Thyroid gland (tissue), 4 donors: Measurements from ENCODE around the gene TMEM117. TPM values are rescaled to one million over a fixed set of nuclear protein-coding genes. Genes with fewer than 3 reads are reported as not detected.

Experiments used
- DNase-seq, 2 donors: peaks; one replicate each; pipeline ENCODE4 v3.0.0-alpha.2; 2019
- H3K27ac ChIP-seq, 3 donors: fragments of 200-600 bp; sonication (generic); 1 replicate in 2 of 3; 2 replicates in 1 of 3; pipeline ENCODE4 v1.5.1; 2016 to 2019; ENCODE audit warnings: mild to moderate bottlenecking in 1 of 3, moderate library complexity in 1 of 3
- H3K27me3 ChIP-seq: fragments of 200-600 bp; sonication (generic); one replicate; pipeline ENCODE4 v1.5.1; 2019
- H3K36me3 ChIP-seq, 2 donors: fragments of 200-600 bp; sonication (generic); one replicate each; pipeline ENCODE4 v1.5.1; 2016 to 2019
- H3K4me1 ChIP-seq, 2 donors: fragments of 200-600 bp; sonication (generic); one replicate each; pipeline ENCODE4 v1.5.1; 2017 to 2019
- H3K4me3 ChIP-seq, 3 donors: fragments of 200-600 bp; sonication (generic); replicated peaks in 1 of 3; 1 replicate in 2 of 3; 2 replicates in 1 of 3; pipeline ENCODE4 v1.5.1; 2016; ENCODE audit warnings: mild to moderate bottlenecking in 1 of 3
- H3K9me3 ChIP-seq: fragments of 200-600 bp; sonication (generic); one replicate; pipeline ENCODE4 v1.5.1; 2017
- CTCF ChIP-seq, 6 experiments: fragments of 200-600 bp in 3 of 6; fragments of 450-650 bp in 3 of 6; sonication (generic) in 3 of 6; IDR thresholded peaks; one replicate each; pipeline ENCODE4 v1.5.1; 2016 to 2019; ENCODE audit warnings: antibody characterized with exemption in 6 of 6, mild to moderate bottlenecking in 2 of 6, inconsistent platforms in 1 of 6, moderate library complexity in 1 of 6
- POLR2A ChIP-seq, 2 donors: fragments of 450-650 bp; IDR thresholded peaks; one replicate each; pipeline ENCODE4 v1.6.1; 2017; ENCODE audit warnings: antibody characterized with exemption in 2 of 2, mild to moderate bottlenecking in 2 of 2, moderate library complexity in 1 of 2
- WGBS, 2 donors: methylation state at CpG; one replicate each; pipeline ENCODE4 v1.1.5; 2017; 5-methylcytosine and 5-hydroxymethylcytosine counted together
- intact Hi-C: fragments of 100-400 bp; cut with DNase I; formaldehyde crosslinking; loops from one replicate; pipeline ENCODE4 v1.15.1; 2023
- total RNA-seq, 4 donors: library from RNA; depleted of rRNA; stranded (reverse); fragments of >200 nt; gene quantifications; one replicate each; pipeline ENCODE4 v1.2.3, GENCODE V29; 2016

Gene TMEM117
- total RNA-seq, 4 donors from 2014 or later, result 18.9 to 32.4 (median 24.7) TPM

DNA sequence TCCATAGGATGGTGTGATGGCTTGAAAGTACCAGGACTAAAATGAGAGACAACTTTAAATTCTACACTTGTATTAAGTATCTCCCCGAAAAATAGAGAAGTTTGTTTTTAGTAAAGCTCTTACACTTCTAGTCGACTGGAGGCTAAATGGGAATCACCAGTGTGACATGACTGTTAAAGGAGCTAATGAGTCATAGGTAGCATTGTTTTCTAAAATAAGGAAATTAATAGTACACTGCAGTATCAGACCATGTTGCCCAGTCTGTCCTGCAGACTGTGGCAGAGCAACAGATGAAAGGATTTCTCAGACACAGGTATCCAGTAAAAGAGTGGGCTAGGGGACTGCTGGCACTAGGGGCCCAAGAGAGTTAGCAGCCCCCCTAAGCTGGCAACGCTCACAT is 140.1 kb downstream of the TMEM117 start:
- TF ChIP-seq CTCF (IDR thresholded peaks at IDR 0.05) (no peak), POLR2A (IDR thresholded peaks at IDR 0.05) (no peak)
- H3K27me3 ChIP-seq, result no peaks in the 10 kb centered on the region
- H3K36me3 ChIP-seq, result no peaks in the 10 kb centered on the region
- 83 to 92% methylated on average over 3 of the region's 3 CpGs for WGBS, 2 donors
- H3K4me3 ChIP-seq, result no peak overlapping the region
- H3K9me3 ChIP-seq, result no peaks in the 10 kb centered on the region
- intact Hi-C loops, result no loop called here
- no peak for DNase-seq
- no peak overlapping the region for H3K27ac ChIP-seq
- peaks cover 19% of the 10 kb centered on the region in 2 donors for H3K4me1 ChIP-seq

DNA sequence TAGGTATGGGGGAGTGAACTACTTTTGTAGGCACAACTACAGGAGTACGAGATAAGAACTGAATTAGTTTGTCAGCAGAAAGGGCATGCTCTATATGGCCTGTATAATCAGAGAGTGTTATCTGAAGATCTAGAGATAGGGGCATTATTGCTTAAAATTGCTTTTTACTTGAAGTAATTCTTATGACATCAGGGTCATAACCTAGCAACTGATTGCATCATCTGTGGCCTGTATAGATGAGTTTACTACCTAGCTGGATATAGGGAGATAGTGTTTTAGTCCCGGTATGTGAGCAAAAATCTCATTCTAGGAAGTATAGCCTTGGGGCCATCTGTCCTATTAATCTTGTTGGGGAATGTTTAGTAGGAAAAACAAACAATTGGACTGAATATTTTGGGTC is 142.7 kb downstream of the TMEM117 start:
- DNase-seq, result no peak
- no peaks in the 10 kb centered on the region for H3K36me3 ChIP-seq
- no peaks in the 10 kb centered on the region for H3K9me3 ChIP-seq
- no peaks in the 10 kb centered on the region for H3K27me3 ChIP-seq
- no peak overlapping the region for H3K4me3 ChIP-seq
- H3K27ac ChIP-seq, result no peak overlapping the region
- peaks cover 7 to 9% of the 10 kb centered on the region in 2 donors for H3K4me1 ChIP-seq
- intact Hi-C loops, result no loop called here
- TF ChIP-seq POLR2A (IDR thresholded peaks at IDR 0.05), result no peak
- no peak for TF ChIP-seq CTCF (IDR thresholded peaks at IDR 0.05)
- WGBS, 2 donors, result 94 to 96% methylated on average over 2 of the region's 2 CpGs

GRCh38 chr12:43979450-43979849 is 143.6 kb downstream of the TMEM117 start:
- 95 to 96% methylated on average over 3 of the region's 3 CpGs for WGBS, 2 donors
- H3K27me3 ChIP-seq, result no peaks in the 10 kb centered on the region

DNA sequence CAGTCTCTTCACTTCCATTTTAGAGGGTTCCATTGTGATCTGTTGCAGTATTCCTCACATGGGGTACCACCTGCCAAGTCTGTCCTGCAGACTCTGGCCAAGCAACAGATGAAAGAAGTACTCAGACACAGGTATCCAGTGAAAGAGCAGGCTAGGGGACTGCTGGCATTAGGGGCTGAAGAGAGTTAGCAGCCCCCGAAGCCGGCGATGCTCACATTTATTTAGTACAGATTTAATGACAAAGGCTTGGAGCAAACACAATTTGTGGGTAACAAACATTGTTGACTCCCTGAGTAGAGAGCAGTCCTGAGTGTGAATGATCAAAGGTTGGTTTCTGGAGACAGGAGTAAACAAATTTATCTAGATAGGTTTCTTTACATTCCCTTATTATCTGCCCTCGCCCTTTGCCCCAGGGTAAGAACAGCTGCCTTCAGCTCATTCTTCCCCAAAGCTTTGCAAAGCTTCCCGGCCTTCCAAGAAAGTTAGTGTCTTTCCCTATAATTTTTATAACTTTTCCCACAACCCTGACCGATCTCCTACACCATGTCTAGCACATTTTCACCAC is 144.8 kb downstream of the TMEM117 start:
- no peak for DNase-seq
- Histone ChIP-seq H3K27ac (no peak overlapping the region), H3K4me1 (peaks cover 6 to 10% of the 10 kb centered on the region in 2 donors), H3K4me3 (no peak overlapping the region), H3K36me3 (no peaks in the 10 kb centered on the region), H3K27me3 (no peaks in the 10 kb centered on the region), H3K9me3 (no peaks in the 10 kb centered on the region)
- 96 to 97% methylated on average over 6 of the region's 6 CpGs for WGBS, 2 donors
- TF ChIP-seq POLR2A (IDR thresholded peaks at IDR 0.05) (no peak), CTCF (IDR thresholded peaks at IDR 0.05) (no peak)
- intact Hi-C loops, result no loop called here

More at GRCh38 chr12:43979450-43979849, 143.6 kb downstream of the TMEM117 start:
- intact Hi-C loops, result no loop called here
- no peaks in the 10 kb centered on the region for H3K36me3 ChIP-seq
- peaks cover 0 to 1% of the 10 kb centered on the region in 2 donors for H3K4me1 ChIP-seq
- H3K4me3 ChIP-seq, result no peak overlapping the region
- no peak for DNase-seq
- no peaks in the 10 kb centered on the region for H3K9me3 ChIP-seq
- H3K27ac ChIP-seq, result no peak overlapping the region
- TF ChIP-seq CTCF (IDR thresholded peaks at IDR 0.05), result no peak
- TF ChIP-seq POLR2A (IDR thresholded peaks at IDR 0.05), result no peak

DNA sequence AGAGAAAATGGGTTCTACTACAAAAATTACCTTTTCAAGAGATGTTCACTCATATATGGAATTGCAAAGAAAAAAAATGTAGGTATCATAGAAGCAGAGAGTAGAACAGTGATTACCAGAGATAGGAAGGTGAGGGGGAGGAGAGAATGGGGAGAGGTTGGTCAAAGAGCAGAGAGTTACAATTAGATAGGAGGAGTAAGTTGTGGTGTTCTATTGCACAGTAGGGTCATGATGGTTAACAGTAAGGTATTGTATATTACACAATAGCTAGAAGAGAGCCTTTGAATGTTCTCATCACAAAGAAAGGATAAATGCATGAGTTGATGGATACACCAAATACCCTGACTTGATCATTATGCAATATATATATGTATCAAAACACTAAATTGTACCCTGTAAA is 145.8 kb downstream of the TMEM117 start:
- no peak overlapping the region for H3K4me3 ChIP-seq
- DNase-seq, result no peak
- H3K9me3 ChIP-seq, result no peaks in the 10 kb centered on the region
- H3K4me1 ChIP-seq, result peaks cover 6 to 10% of the 10 kb centered on the region in 2 donors
- H3K36me3 ChIP-seq, result no peaks in the 10 kb centered on the region
- intact Hi-C loops, result no loop called here
- TF ChIP-seq CTCF (IDR thresholded peaks at IDR 0.05) (no peak), POLR2A (IDR thresholded peaks at IDR 0.05) (no peak)
- H3K27ac ChIP-seq, result no peak overlapping the region
- no peaks in the 10 kb centered on the region for H3K27me3 ChIP-seq
